Breast epithelium (tissue), 3 donors: Measurements from ENCODE around the gene SARS2.

ENCODE experiments used
- POLR2A ChIP-seq: fragments of 450-650 bp; IDR thresholded peaks from one replicate; pipeline ENCODE4 v1.6.1; 2016; ENCODE audit warnings: antibody characterized with exemption, mild to moderate bottlenecking, moderate library complexity
- POLR2AphosphoS5 ChIP-seq, 3 donors: sonication (generic); formaldehyde crosslinking; IDR thresholded peaks; one replicate each; pipeline ENCODE4 v1.6.1; 2017; ENCODE audit warnings: antibody characterized with exemption in 3 of 3
- TF ChIP-seq, protein P1 (sequence below), 3 donors: fragments of 450-650 bp; IDR thresholded peaks; one replicate each; pipeline ENCODE4 v1.5.1; 2016 to 2017; ENCODE audit warnings: antibody characterized with exemption in 3 of 3, mild to moderate bottlenecking in 3 of 3, moderate library complexity in 3 of 3

DNA sequence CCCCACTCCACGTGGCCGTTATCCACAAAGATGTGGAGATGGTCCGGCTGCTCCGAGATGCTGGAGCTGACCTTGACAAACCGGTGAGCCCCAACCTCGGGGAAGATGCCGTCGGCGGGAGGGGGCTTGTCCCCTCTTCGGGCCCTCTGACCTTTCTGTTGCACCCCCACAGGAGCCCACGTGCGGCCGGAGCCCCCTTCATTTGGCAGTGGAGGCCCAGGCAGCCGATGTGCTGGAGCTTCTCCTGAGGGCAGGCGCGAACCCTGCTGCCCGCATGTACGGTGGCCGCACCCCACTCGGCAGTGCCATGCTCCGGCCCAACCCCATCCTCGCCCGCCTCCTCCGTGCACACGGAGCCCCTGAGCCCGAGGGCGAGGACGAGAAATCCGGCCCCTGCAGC, 23.3 kb downstream of the SARS2 start:
- TF ChIP-seq, protein P1, sequence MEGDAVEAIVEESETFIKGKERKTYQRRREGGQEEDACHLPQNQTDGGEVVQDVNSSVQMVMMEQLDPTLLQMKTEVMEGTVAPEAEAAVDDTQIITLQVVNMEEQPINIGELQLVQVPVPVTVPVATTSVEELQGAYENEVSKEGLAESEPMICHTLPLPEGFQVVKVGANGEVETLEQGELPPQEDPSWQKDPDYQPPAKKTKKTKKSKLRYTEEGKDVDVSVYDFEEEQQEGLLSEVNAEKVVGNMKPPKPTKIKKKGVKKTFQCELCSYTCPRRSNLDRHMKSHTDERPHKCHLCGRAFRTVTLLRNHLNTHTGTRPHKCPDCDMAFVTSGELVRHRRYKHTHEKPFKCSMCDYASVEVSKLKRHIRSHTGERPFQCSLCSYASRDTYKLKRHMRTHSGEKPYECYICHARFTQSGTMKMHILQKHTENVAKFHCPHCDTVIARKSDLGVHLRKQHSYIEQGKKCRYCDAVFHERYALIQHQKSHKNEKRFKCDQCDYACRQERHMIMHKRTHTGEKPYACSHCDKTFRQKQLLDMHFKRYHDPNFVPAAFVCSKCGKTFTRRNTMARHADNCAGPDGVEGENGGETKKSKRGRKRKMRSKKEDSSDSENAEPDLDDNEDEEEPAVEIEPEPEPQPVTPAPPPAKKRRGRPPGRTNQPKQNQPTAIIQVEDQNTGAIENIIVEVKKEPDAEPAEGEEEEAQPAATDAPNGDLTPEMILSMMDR (IDR thresholded peaks at IDR 0.05) = no peak
- no peak for TF ChIP-seq POLR2A
- no peak for TF ChIP-seq POLR2AphosphoS5 (IDR thresholded peaks at IDR 0.05)
